Activated T-cell treated with anti-CD3 and anti-CD28 coated beads, Interleukin-2, amount 50 U/mL, for 4 hours (primary cell): ENCODE measurements around the gene SLC25A47. TPM values are rescaled to one million over a fixed set of nuclear protein-coding genes. Genes with fewer than 3 reads are reported as not detected.

Experiments used
- ATAC-seq, 2 donors: fragments of 200-7000 bp; cut with Tn5 transposase; one replicate each; pipeline ENCODE4 v1.10.0; 2021
- DNase-seq: peaks from one replicate; pipeline ENCODE4 v3.0.0-alpha.2; 2020
- H3K27me3 Mint-ChIP-seq: one replicate; pipeline ENCODE4 v1.8.0; 2021; ENCODE audit warnings: low read depth, mixed read lengths
- H3K36me3 Mint-ChIP-seq: one replicate; pipeline ENCODE4 v1.8.0; 2022; ENCODE audit warnings: mixed read lengths; ENCODE audit not compliant: insufficient read depth
- H3K4me1 Mint-ChIP-seq: one replicate; pipeline ENCODE4 v1.8.0; 2021; ENCODE audit warnings: low read depth, mixed read lengths
- H3K4me3 Mint-ChIP-seq: one replicate; pipeline ENCODE4 v1.8.0; 2021; ENCODE audit warnings: mild to moderate bottlenecking, moderate library complexity, mixed read lengths
- H3K9me3 Mint-ChIP-seq: one replicate; pipeline ENCODE4 v1.8.0; 2021; ENCODE audit warnings: mixed read lengths
- total RNA-seq, 3 donors: library from RNA; stranded (reverse); gene quantifications; one replicate each; pipeline ENCODE4 v1.2.1, GENCODE V29; 2021

The SLC25A47 gene
- total RNA-seq, 3 donors from 2014 or later, result not detected

GRCh38 chr14:100358396-100358795 lies 35.3 kb downstream of the SLC25A47 start:
- Mint-ChIP-seq H3K36me3 (peaks cover 70% of the 10 kb centered on the region), H3K9me3 (no peaks in the 10 kb centered on the region), H3K4me3 (no peak overlapping the region), H3K27me3 (no peaks in the 10 kb centered on the region), H3K4me1 (peaks cover 5% of the 10 kb centered on the region)
- DNase-seq, result no peak
- no peak for ATAC-seq

- Mint-ChIP-seq H3K27me3 (no peaks in the 10 kb centered on the region), H3K9me3 (no peaks in the 10 kb centered on the region), H3K36me3 (peaks cover 69% of the 10 kb centered on the region), H3K4me1 (peaks cover 5% of the 10 kb centered on the region), H3K4me3 (no peak overlapping the region)
- ATAC-seq (no peak), DNase-seq (no peak)
Measured at GRCh38 chr14:100359111-100359510, 36.0 kb downstream of the SLC25A47 start.

- Mint-ChIP-seq H3K9me3 (no peaks in the 10 kb centered on the region), H3K4me3 (no peak overlapping the region), H3K4me1 (peaks cover 5% of the 10 kb centered on the region), H3K27me3 (no peaks in the 10 kb centered on the region), H3K36me3 (peaks cover 64% of the 10 kb centered on the region)
- DNase-seq (no peak), ATAC-seq (no peak)
Measured at GRCh38 chr14:100359881-100360280, 36.7 kb downstream of the SLC25A47 start.

- ATAC-seq (no peak), DNase-seq (no peak)
- H3K4me3 Mint-ChIP-seq, result no peak overlapping the region
- H3K4me1 Mint-ChIP-seq, result peaks cover 8% of the 10 kb centered on the region
- peaks cover 63% of the 10 kb centered on the region for H3K36me3 Mint-ChIP-seq
- H3K27me3 Mint-ChIP-seq, result no peaks in the 10 kb centered on the region
- no peaks in the 10 kb centered on the region for H3K9me3 Mint-ChIP-seq
Measured at GRCh38 chr14:100361626-100362025, 38.5 kb downstream of the SLC25A47 start.

GRCh38 chr14:100362311-100362927 lies 39.3 kb downstream of the SLC25A47 start:
- Mint-ChIP-seq H3K4me1 (peaks cover 10% of the 10 kb centered on the region), H3K4me3 (no peak overlapping the region), H3K9me3 (no peaks in the 10 kb centered on the region), H3K36me3 (peaks cover 63% of the 10 kb centered on the region), H3K27me3 (no peaks in the 10 kb centered on the region)
- ATAC-seq, result no peak
- DNase-seq, result no peak

- Mint-ChIP-seq H3K4me1 (peaks cover 10% of the 10 kb centered on the region), H3K36me3 (peaks cover 66% of the 10 kb centered on the region), H3K9me3 (no peaks in the 10 kb centered on the region), H3K27me3 (no peaks in the 10 kb centered on the region), H3K4me3 (no peak overlapping the region)
- no peak for ATAC-seq
- DNase-seq, result no peak
Measured at GRCh38 chr14:100363053-100363452, 39.9 kb downstream of the SLC25A47 start.

- Mint-ChIP-seq H3K27me3 (no peaks in the 10 kb centered on the region), H3K36me3 (peaks cover 62% of the 10 kb centered on the region), H3K4me3 (no peak overlapping the region), H3K4me1 (peaks cover 9% of the 10 kb centered on the region), H3K9me3 (no peaks in the 10 kb centered on the region)
- ATAC-seq, result no peak
- DNase-seq, result no peak
Measured at GRCh38 chr14:100364403-100364802, 41.3 kb downstream of the SLC25A47 start.

- Mint-ChIP-seq H3K4me1 (peaks cover 16% of the 10 kb centered on the region), H3K4me3 (no peak overlapping the region), H3K27me3 (no peaks in the 10 kb centered on the region), H3K36me3 (peaks cover 59% of the 10 kb centered on the region), H3K9me3 (no peaks in the 10 kb centered on the region)
- ATAC-seq, result no peak
- no peak for DNase-seq
Measured at GRCh38 chr14:100365741-100366140, 42.6 kb downstream of the SLC25A47 start.

- H3K4me3 Mint-ChIP-seq, result no peak overlapping the region
- H3K27me3 Mint-ChIP-seq, result no peaks in the 10 kb centered on the region
Measured at GRCh38 chr14:100369019-100369418, 45.9 kb downstream of the SLC25A47 start.

GRCh38 chr14:100370003-100370402 lies 46.9 kb downstream of the SLC25A47 start:
- ATAC-seq, result no peak
- H3K4me1 Mint-ChIP-seq, result peaks cover 46% of the 10 kb centered on the region
- H3K36me3 Mint-ChIP-seq, result peaks cover 68% of the 10 kb centered on the region
- no peaks in the 10 kb centered on the region for H3K9me3 Mint-ChIP-seq
- H3K4me3 Mint-ChIP-seq, result no peak overlapping the region
- DNase-seq, result no peak
- H3K27me3 Mint-ChIP-seq, result no peaks in the 10 kb centered on the region

More at GRCh38 chr14:100369019-100369418, 45.9 kb downstream of the SLC25A47 start:
- peaks cover 61% of the 10 kb centered on the region for H3K36me3 Mint-ChIP-seq
- DNase-seq (no peak), ATAC-seq (no peak)
- H3K9me3 Mint-ChIP-seq, result no peaks in the 10 kb centered on the region
- peaks cover 38% of the 10 kb centered on the region for H3K4me1 Mint-ChIP-seq

GRCh38 chr14:100371773-100372172 lies 48.6 kb downstream of the SLC25A47 start:
- Mint-ChIP-seq H3K4me3 (peak overlapping the region; percentile 60), H3K4me1 (peaks cover 47% of the 10 kb centered on the region), H3K36me3 (peaks cover 59% of the 10 kb centered on the region), H3K9me3 (no peaks in the 10 kb centered on the region), H3K27me3 (no peaks in the 10 kb centered on the region)
- ATAC-seq, result no peak
- no peak for DNase-seq

GRCh38 chr14:100372357-100373048 lies 49.4 kb downstream of the SLC25A47 start:
- Mint-ChIP-seq H3K4me3 (peak overlapping the region; percentile 98), H3K36me3 (peaks cover 56% of the 10 kb centered on the region), H3K27me3 (no peaks in the 10 kb centered on the region), H3K4me1 (peaks cover 51% of the 10 kb centered on the region), H3K9me3 (no peaks in the 10 kb centered on the region)
- ATAC-seq (no peak), DNase-seq (no peak)

- DNase-seq, result no peak
- H3K4me3 Mint-ChIP-seq, result peak overlapping the region; percentile 98
- no peaks in the 10 kb centered on the region for H3K27me3 Mint-ChIP-seq
- peaks cover 50% of the 10 kb centered on the region for H3K4me1 Mint-ChIP-seq
- peaks cover 43% of the 10 kb centered on the region for H3K36me3 Mint-ChIP-seq
- H3K9me3 Mint-ChIP-seq, result no peaks in the 10 kb centered on the region
- ATAC-seq, result no peak
Measured at GRCh38 chr14:100374270-100374669, 51.1 kb downstream of the SLC25A47 start.

- Mint-ChIP-seq H3K36me3 (peaks cover 39% of the 10 kb centered on the region), H3K4me1 (peaks cover 50% of the 10 kb centered on the region)
Measured at GRCh38 chr14:100374876-100375265, 51.7 kb downstream of the SLC25A47 start.

More at GRCh38 chr14:100374876-100375265, 51.7 kb downstream of the SLC25A47 start:
- peak overlapping the region; percentile 98 for H3K4me3 Mint-ChIP-seq
- DNase-seq (no peak), ATAC-seq (no peak)
- H3K27me3 Mint-ChIP-seq, result no peaks in the 10 kb centered on the region
- no peaks in the 10 kb centered on the region for H3K9me3 Mint-ChIP-seq
